ENCODE data around the gene ANO1.

ANO1 gene

GRCh38 chr11:70079691-70080090 is 1.6 kb downstream of the ANO1 start:
- no peaks in the 10 kb centered on the region for H3K27me3 ChIP-seq (ENCODE audit: low read length)

GRCh38 chr11:70080763-70081162 is 2.6 kb downstream of the ANO1 start:
- Histone ChIP-seq H3F3A (ENCODE audit: insufficient read depth) (no peaks in the 10 kb centered on the region), H3K9me3 (ENCODE audit: insufficient read depth, low read length) (no peaks in the 10 kb centered on the region), H3K4me3 (ENCODE audit: insufficient read depth, low read length, poor library complexity, severe bottlenecking) (no peak overlapping the region), H3K36me3 (ENCODE audit: low read length) (no peaks in the 10 kb centered on the region), H3K27me3 (ENCODE audit: low read length) (no peaks in the 10 kb centered on the region), H3K27ac (ENCODE audit: low read depth, low read length) (no peak overlapping the region), H3K4me2 (ENCODE audit: low read depth, low read length, poor library complexity, severe bottlenecking) (no peak overlapping the region), H2AFZ (ENCODE audit: low read depth, low read length, severe bottlenecking) (no peak overlapping the region), H4K20me1 (ENCODE audit: low read depth, low read length) (no peaks in the 10 kb centered on the region), H3K9ac (ENCODE audit: low read length) (no peak overlapping the region), H3K79me2 (ENCODE audit: insufficient read depth, low read length) (no peaks in the 10 kb centered on the region), H3K9me2 (replicated peaks; ENCODE audit: insufficient read depth, low read length) (no peaks in the 10 kb centered on the region)
- TF ChIP-seq CTCF (IDR thresholded peaks at IDR 0.05; ENCODE audit: insufficient read depth, low read length, poor library complexity, severe bottlenecking) (no peak), EZH2phosphoT487 (conservative IDR thresholded peaks at IDR 0.05; ENCODE audit: low read length) (no peak)

More at GRCh38 chr11:70079691-70080090, 1.6 kb downstream of the ANO1 start:
- Histone ChIP-seq H3K36me3 (ENCODE audit: low read length) (no peaks in the 10 kb centered on the region), H3K9ac (ENCODE audit: low read length) (no peak overlapping the region), H3F3A (ENCODE audit: insufficient read depth) (no peaks in the 10 kb centered on the region), H3K4me2 (ENCODE audit: low read depth, low read length, poor library complexity, severe bottlenecking) (no peak overlapping the region), H3K9me2 (replicated peaks; ENCODE audit: insufficient read depth, low read length) (no peaks in the 10 kb centered on the region), H3K79me2 (ENCODE audit: insufficient read depth, low read length) (no peaks in the 10 kb centered on the region), H3K27ac (ENCODE audit: low read depth, low read length) (no peak overlapping the region), H2AFZ (ENCODE audit: low read depth, low read length, severe bottlenecking) (no peak overlapping the region), H4K20me1 (ENCODE audit: low read depth, low read length) (no peaks in the 10 kb centered on the region), H3K9me3 (ENCODE audit: insufficient read depth, low read length) (no peaks in the 10 kb centered on the region), H3K4me3 (ENCODE audit: insufficient read depth, low read length, poor library complexity, severe bottlenecking) (no peak overlapping the region)
- TF ChIP-seq EZH2phosphoT487 (conservative IDR thresholded peaks at IDR 0.05; ENCODE audit: low read length) (no peak), CTCF (IDR thresholded peaks at IDR 0.05; ENCODE audit: insufficient read depth, low read length, poor library complexity, severe bottlenecking) (no peak)

- no peak overlapping the region for H3K27ac ChIP-seq (ENCODE audit: low read depth, low read length)
- H3K9me3 ChIP-seq (ENCODE audit: insufficient read depth, low read length): no peaks in the 10 kb centered on the region
- H2AFZ ChIP-seq (ENCODE audit: low read depth, low read length, severe bottlenecking): no peak overlapping the region
- H3K27me3 ChIP-seq (ENCODE audit: low read length): no peaks in the 10 kb centered on the region
- no peaks in the 10 kb centered on the region for H3K79me2 ChIP-seq (ENCODE audit: insufficient read depth, low read length)
- TF ChIP-seq CTCF (IDR thresholded peaks at IDR 0.05; ENCODE audit: insufficient read depth, low read length, poor library complexity, severe bottlenecking) (no peak), EZH2phosphoT487 (conservative IDR thresholded peaks at IDR 0.05; ENCODE audit: low read length) (no peak)
- H3K4me3 ChIP-seq (ENCODE audit: insufficient read depth, low read length, poor library complexity, severe bottlenecking): no peak overlapping the region
- no peaks in the 10 kb centered on the region for H4K20me1 ChIP-seq (ENCODE audit: low read depth, low read length)
- no peak overlapping the region for H3K9ac ChIP-seq (ENCODE audit: low read length)
- H3K9me2 ChIP-seq (replicated peaks; ENCODE audit: insufficient read depth, low read length): no peaks in the 10 kb centered on the region
- no peaks in the 10 kb centered on the region for H3F3A ChIP-seq (ENCODE audit: insufficient read depth)
- H3K4me2 ChIP-seq (ENCODE audit: low read depth, low read length, poor library complexity, severe bottlenecking): no peak overlapping the region
- no peaks in the 10 kb centered on the region for H3K36me3 ChIP-seq (ENCODE audit: low read length)
These were observed 4.7 kb downstream of the ANO1 start for GRCh38 chr11:70082829-70083228.

Measured in SU-DHL-6 (cell line).